Activated T-cell treated with anti-CD3 and anti-CD28 coated beads, Interleukin-2, amount 50 U/mL, for 4 hours (primary cell): Measurements from ENCODE around the gene FER1L5. TPM values are rescaled to one million over a fixed set of nuclear protein-coding genes. Genes with fewer than 3 reads are reported as not detected.

Experiments
- ATAC-seq, 2 donors: fragments of 200-7000 bp; cut with Tn5 transposase; one replicate each; pipeline ENCODE4 v1.10.0; 2021
- DNase-seq: peaks from one replicate; pipeline ENCODE4 v3.0.0-alpha.2; 2020
- H3K27me3 Mint-ChIP-seq: one replicate; pipeline ENCODE4 v1.8.0; 2021; ENCODE audit warnings: low read depth, mixed read lengths
- H3K36me3 Mint-ChIP-seq: one replicate; pipeline ENCODE4 v1.8.0; 2022; ENCODE audit warnings: mixed read lengths; ENCODE audit not compliant: insufficient read depth
- H3K4me1 Mint-ChIP-seq: one replicate; pipeline ENCODE4 v1.8.0; 2021; ENCODE audit warnings: low read depth, mixed read lengths
- H3K4me3 Mint-ChIP-seq: one replicate; pipeline ENCODE4 v1.8.0; 2021; ENCODE audit warnings: mild to moderate bottlenecking, moderate library complexity, mixed read lengths
- H3K9me3 Mint-ChIP-seq: one replicate; pipeline ENCODE4 v1.8.0; 2021; ENCODE audit warnings: mixed read lengths
- total RNA-seq, 3 donors: library from RNA; stranded (reverse); gene quantifications; one replicate each; pipeline ENCODE4 v1.2.1, GENCODE V29; 2021

FER1L5 gene
- total RNA-seq, 3 donors from 2014 or later = not detected

- Mint-ChIP-seq H3K9me3 (no peaks in the 10 kb centered on the region), H3K36me3 (no peaks in the 10 kb centered on the region), H3K4me3 (no peak overlapping the region), H3K4me1 (peaks cover 2% of the 10 kb centered on the region), H3K27me3 (no peaks in the 10 kb centered on the region)
- DNase-seq = no peak
- no peak for ATAC-seq
Measured at GRCh38 chr2:96754317-96754716, 111.8 kb downstream of the FER1L5 start.

Other genes with a start within 250 kb of the FER1L5 start
- gene NEURL3, start 137.4 kb upstream of the FER1L5 start, total RNA-seq = under 1 TPM in 2 of 3 donors, not detected in 1; 0.26 to 0.38 TPM
- 100 to 1,000 TPM; 131 to 169 (median 132) TPM for gene ARID5A, start 106.0 kb upstream of the FER1L5 start, total RNA-seq
- gene KANSL3, start 4.5 kb upstream of the FER1L5 start, total RNA-seq = 10 to 100 TPM; 29.1 to 32.3 (median 31.3) TPM
- gene LMAN2L, start 97.3 kb downstream of the FER1L5 start, total RNA-seq = 1 to 10 TPM; 7.0 to 9.1 (median 8.6) TPM
- gene CNNM4, start 118.1 kb downstream of the FER1L5 start, total RNA-seq = 1 to 10 TPM; 6.3 to 6.9 (median 6.4) TPM
- gene CNNM3, start 173.5 kb downstream of the FER1L5 start, total RNA-seq = 10 to 100 TPM; 22.8 to 26.1 (median 24.4) TPM
- 1 to 10 TPM; 2.9 to 6.3 (median 4.6) TPM for gene ANKRD23, start 201.3 kb downstream of the FER1L5 start, total RNA-seq
- gene ANKRD39, start 215.3 kb downstream of the FER1L5 start, total RNA-seq = 10 to 100 TPM; 42.4 to 44.4 (median 44.3) TPM
- 1 to 10 TPM; 7.5 to 9.7 (median 9.0) TPM for gene SEMA4C, start 227.3 kb downstream of the FER1L5 start, total RNA-seq